GM13976 (cell line): ENCODE measurements around the gene B2M.

Experiments used
- DNase-seq: peaks from one replicate; pipeline ENCODE4 v3.0.0; 2012; ENCODE audit warnings: low spot score
- in situ Hi-C: fragments of 300-500 bp; cut with MboI; formaldehyde crosslinking; loops from one replicate; pipeline ENCODE4 v1.12.0; 2022; ENCODE audit warnings: low sequenced_read_pairs, mixed read lengths, inconsistent platforms; ENCODE audit not compliant: unreplicated experiment
- TF ChIP-seq, protein P1 (sequence below): IDR thresholded peaks from 2 replicates; pipeline ENCODE4 v1.5.1; 2012; ENCODE audit warnings: borderline replicate concordance, mild to moderate bottlenecking; ENCODE audit not compliant: insufficient read depth; ENCODE audit errors: extremely low read depth, missing control alignments, control extremely low read depth

Gene B2M

DNA sequence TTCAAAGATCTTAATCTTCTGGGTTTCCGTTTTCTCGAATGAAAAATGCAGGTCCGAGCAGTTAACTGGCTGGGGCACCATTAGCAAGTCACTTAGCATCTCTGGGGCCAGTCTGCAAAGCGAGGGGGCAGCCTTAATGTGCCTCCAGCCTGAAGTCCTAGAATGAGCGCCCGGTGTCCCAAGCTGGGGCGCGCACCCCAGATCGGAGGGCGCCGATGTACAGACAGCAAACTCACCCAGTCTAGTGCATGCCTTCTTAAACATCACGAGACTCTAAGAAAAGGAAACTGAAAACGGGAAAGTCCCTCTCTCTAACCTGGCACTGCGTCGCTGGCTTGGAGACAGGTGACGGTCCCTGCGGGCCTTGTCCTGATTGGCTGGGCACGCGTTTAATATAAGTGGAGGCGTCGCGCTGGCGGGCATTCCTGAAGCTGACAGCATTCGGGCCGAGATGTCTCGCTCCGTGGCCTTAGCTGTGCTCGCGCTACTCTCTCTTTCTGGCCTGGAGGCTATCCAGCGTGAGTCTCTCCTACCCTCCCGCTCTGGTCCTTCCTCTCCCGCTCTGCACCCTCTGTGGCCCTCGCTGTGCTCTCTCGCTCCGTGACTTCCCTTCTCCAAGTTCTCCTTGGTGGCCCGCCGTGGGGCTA is at the start of gene B2M, which contains the start of gene PATL2:
B2M (plus strand) TSS at position 422 of the 647 bp plus-strand sequence; CDS start at position 452, 30 bp downstream.
PATL2 (minus strand) TSS at position 228 of the 647 bp plus-strand sequence. CDS start 34,833 bp downstream, outside the sequence.
- in situ Hi-C loops, result loop anchor here (5.0 kb wide), 1 partner anchor 49 kb away; the partner anchor contains the start of gene SPG11
- DNase-seq, result peak; percentile 93
- TF ChIP-seq, protein P1, sequence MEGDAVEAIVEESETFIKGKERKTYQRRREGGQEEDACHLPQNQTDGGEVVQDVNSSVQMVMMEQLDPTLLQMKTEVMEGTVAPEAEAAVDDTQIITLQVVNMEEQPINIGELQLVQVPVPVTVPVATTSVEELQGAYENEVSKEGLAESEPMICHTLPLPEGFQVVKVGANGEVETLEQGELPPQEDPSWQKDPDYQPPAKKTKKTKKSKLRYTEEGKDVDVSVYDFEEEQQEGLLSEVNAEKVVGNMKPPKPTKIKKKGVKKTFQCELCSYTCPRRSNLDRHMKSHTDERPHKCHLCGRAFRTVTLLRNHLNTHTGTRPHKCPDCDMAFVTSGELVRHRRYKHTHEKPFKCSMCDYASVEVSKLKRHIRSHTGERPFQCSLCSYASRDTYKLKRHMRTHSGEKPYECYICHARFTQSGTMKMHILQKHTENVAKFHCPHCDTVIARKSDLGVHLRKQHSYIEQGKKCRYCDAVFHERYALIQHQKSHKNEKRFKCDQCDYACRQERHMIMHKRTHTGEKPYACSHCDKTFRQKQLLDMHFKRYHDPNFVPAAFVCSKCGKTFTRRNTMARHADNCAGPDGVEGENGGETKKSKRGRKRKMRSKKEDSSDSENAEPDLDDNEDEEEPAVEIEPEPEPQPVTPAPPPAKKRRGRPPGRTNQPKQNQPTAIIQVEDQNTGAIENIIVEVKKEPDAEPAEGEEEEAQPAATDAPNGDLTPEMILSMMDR, result no peak

DNA sequence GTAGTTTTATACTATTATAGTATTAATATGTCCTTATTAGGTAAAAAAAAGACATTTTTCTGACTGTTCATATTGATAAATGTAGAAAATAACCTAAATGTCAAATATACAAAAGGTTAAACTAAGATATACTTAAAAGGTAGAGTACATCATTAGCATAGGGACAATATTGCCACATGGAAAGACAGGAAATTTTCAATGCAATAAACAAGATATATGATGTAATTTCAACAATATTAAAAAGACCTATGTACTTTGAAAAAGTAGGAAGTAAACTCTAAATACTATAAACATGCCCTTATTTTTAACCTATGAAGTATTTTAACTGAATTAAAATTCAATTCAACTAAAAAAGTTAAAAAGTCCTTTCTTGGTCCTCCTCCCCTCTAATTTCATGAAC is 49.7 kb upstream of the B2M start:
- TF ChIP-seq, protein P1, result no peak
- in situ Hi-C loops, result loop anchor here (5.0 kb wide), 1 partner anchor 51 kb away; the partner anchor contains the start of genes B2M and PATL2

DNA sequence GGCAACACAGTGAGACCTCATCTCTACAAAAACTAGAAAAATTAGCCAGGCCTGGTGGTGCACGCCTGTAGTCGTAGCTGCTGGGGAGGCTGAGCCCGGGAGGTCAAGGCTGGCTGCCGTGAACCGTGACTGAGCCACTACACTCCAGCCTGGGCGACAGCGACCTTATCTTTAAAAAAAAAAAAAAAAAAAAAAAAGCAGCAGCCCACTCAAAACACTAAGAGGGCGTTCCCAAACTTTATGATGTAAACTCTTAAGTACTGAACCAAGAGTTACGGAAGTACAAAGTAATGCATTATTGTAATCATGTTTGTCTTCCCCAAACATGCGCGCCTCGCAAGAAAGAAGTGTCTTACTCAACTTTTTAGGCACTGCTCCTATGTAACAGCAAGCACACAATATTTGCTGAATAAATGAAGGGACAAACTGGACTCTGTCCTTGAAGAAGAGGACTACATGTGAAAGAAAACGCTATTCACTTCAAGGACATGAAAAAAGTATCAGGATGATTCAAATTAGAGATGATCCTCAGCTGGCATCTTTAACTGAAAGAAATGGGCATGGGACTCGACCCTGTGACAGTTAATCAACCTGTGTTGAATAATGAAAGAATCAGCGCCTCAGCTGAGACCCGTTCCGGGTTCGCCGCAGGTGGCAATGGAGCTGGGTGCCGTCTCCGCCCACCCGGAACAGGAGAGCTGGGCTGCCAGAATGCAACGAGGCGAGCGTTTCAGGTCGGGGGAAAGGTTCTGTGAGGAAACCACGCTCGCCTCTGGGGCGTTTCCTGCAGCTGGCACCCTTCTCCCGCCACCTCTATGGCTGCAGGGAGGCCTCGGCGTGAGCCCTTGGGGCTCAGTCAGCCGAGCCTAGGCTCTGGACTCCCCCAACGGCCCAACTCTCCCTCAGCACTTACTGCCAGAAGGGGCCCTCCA is 48.6 kb upstream of the B2M start:
- DNase-seq, result peak; percentile 67
- in situ Hi-C loops, result loop anchor here (5.0 kb wide), 1 partner anchor 50 kb away; the partner anchor contains the start of genes B2M and PATL2
- TF ChIP-seq, protein P1, result no peak

More for the DNA sequence above, 49.7 kb upstream of the B2M start:
- DNase-seq, result no peak

DNA sequence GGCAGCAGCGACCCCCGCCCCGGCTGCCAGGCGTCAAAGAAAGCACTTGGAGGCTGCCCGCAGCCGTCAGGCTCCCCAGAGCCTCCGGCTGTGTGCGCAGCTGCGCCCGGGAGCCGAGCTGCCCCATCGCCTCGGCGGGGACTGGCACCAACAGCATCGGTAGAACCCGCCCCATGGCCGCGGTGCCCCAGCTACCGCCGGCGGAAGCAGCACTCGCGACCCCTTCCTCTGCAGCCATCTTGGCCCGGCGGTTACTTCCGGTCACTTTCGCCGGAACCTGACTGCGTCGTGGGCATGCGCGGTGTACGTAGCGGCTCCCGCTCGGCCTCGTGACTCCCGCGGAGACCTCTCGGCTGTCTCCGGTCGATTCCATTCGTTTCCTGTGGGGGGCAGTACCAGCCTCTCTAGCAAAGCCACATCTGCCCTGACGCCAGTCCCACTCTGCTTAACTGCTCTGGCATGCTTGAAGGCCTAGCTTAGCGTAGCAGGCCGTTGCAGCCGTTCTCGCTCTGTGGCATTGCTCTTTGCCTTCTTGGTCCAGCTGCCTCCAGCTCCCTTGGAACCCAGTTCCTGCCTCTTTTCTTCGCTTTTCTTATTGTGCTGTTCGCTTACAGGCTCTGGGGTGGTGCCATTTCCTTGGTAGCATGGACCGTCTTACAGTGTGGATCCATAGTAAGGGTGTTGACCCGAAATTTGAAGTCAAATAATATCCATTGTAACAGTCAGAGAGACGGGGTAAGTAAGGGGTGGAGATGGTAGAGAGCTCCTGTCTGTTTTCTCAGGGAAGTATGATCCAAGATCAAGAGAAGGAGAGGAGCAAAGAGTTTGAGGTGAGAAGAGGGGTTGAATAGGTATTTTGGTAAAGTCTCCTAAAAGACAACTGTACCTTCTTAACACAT is 47.7 kb upstream of the B2M start, which contains the start of gene SPG11:
SPG11 (minus strand) TSS at position 253 of the 899 bp plus-strand sequence; CDS start at position 238, 15 bp downstream.
- in situ Hi-C loops, result loop anchor here (5.0 kb wide), 1 partner anchor 49 kb away; the partner anchor contains the start of genes B2M and PATL2
- peak; percentile 91 for DNase-seq
- TF ChIP-seq, protein P1, result peak; percentile 86

DNA sequence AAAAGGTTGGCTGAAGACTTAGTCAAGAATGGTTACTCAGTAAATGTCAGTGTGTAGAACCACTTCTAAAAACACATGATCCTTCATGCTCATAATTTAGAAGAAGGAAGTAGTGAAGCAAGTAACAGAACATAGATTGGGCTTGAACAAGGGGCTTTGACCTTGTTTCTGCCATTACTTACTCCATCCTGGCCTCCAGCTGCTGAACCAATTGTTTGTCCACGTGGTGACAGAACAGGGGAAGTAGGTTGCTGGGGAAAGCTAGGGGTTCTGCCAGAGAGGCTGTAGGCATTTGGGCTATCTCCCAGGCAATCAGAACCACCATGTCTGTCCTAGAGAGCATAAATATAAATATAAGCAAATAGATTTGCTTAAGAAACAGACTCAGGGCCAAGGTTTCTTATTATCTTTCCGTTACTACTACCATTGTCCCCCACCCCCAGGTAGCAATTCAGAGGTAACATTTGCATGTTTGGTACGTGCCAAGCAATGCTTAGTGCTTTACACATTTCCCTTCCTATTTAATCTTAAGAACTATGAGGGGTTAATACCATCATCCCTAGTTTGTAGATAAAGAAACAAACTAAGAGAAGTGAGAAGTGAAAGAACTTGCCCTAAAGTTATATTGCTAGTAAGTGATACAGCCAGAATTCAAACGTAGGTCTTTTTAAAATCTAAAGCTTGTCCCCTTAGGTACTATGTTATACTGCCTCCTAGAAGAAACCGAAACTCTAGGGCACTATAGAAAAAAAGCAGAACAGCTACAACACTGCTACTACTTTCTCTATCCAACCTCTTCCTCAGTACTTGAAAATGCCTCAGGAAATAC is 44.9 kb upstream of the B2M start:
- in situ Hi-C loops, result no loop called here
- no peak for DNase-seq

More for the DNA sequence above, 44.9 kb upstream of the B2M start:
- TF ChIP-seq, protein P1, result no peak
